RPMI8226 (cell line): ENCODE data around the gene L3MBTL1.
"Not testable (repeated sequence)": the region's sequence is repeated elsewhere in the genome, so short reads cannot be mapped to it uniquely, and the experiment has no call there.

Experiments
- DNase-seq: peaks from one replicate; pipeline ENCODE4 v3.0.0-alpha.2; 2015

L3MBTL1 gene

DNA sequence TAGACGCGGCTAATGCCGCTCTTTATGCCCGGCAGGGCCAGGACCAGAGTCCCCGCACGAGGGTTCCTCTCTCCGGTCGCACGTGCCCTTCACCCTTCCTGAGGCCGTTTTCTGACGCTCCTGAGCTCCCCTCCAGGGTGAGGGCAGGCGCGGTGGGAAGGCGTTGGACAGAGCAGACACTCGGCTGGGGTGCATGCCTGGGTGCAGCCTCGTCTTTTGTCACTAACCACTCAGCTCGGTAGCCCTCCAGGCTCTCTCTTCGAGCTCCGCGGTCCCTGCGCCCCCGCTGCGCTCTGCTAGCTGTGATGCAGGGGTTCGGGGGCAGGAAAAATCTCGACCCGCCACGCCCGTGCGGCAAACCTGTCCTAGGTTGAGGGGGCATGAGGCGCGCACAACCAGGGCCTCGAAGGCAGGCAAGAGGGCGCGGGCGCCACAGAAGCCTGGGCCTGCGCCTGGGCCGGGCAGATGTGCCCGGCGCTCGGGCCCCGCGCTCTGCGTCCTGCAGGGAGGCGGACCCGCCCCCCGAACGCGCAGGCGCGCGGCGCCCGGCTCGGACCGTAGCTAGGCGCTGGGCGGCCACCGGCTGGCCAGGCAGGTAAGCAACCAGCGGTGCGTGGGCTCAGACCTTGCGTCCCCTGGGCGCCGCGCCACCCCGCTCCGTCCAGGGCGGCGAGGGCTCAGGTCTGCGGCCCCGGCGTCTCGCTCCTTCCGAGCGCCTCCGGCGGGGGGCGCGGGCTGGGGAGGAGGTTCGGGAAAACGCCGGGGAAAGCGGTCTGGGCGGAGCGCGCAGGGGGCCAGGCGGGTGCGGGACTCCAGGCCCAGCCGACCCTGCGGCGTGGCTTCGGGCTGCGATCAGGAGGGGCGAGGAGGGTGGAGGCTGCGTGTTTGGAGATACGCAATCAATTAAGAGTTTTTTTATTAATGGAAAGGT, at the start of gene L3MBTL1:
Gene L3MBTL1 (plus strand): TSS at position 548 of the 931 bp plus-strand sequence. CDS start 5,807 bp downstream, outside the sequence.
- DNase-seq, result peak; percentile 47

DNA sequence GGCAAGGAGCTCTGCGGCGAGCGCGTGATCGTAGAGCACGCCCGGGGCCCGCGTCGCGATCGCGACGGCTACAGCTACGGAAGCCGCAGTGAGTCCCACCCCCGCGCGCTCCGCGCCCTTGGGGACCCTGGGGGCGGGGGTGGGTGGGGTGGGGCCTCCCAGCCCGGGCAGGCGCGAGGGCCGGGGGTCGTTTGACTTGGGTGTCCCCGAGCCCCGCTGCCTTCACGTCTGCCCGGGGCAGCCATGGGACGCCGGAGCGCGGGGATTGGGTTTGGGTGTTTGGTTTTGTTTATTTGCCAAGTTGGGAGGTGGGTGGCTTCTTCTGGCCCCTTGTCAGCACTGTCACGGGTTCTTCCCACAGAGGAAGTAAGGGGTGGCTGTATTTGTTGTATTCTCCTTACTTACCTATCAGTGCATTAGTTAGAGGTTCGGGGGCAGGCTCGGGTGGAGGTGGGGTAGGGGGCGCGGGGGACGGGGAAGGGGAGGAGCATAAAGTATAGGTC, 49.0 kb upstream of the L3MBTL1 start:
- DNase-seq, result no peak

DNA sequence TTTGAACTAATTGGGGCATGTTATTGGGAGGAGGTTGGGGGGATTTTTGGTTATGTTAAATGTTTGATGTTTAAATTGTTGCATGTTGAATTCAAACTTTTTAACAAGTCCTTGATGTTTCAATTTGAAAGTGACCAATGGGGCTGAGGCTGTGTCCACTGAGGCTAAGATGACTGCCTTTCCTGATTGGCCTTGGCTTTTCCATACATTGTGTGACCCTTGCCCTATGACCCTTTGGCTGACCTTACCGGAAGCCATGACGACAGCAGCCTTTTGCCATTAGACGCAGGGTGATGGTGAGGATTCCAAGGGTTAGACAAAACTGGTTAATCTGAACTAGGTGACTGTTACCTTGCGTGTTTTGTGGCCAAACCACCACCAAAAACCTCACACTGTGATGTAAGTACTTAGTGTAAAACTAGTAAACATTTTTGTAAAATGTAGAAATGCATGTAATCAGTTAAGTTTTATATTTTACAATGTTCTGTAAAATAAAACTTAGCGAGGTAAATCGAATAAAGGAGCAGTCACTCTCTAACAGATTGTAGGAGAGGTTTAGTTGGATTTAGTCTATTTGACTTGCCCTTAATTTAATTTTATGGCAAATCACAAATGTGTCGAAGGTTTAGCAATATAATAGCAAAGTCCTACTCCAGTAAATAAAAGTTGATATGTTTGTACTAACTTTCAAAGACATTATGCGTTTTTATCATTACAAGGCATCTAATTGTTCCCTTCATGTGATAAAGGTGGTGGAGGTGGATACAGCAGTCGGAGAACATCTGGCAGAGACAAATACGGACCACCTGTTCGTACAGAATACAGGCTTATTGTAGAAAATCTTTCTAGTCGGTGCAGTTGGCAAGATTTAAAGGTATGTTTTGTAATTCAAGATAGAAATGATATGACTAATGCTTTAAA, 48.2 kb upstream of the L3MBTL1 start:
- no peak for DNase-seq

DNA sequence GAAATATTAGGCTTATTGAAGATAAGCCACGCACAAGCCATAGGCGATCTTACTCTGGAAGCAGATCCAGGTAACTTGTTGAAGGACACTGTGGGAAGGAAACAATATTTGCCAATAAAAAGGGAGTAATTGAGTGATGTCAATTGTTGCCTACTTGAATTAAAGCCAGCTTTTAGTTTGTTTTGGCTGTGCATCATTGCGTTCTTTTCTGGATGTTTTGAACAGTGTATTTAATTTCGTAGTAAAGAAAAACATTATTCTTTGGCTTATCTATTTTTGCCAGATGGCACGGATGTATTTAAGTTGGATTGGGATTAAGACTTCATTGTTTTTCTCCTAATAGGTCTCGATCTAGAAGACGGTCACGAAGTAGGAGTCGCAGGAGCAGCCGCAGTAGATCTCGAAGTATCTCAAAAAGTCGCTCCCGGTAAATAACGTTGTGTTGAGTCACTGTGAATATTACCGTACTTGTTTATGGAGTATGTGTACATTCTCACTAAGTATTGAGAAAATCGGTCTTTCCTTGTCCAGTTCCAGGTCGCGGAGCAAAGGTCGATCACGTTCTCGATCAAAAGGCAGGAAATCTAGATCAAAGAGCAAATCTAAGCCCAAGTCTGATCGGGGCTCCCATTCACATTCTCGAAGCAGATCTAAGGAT, 47.2 kb upstream of the L3MBTL1 start:
- no peak for DNase-seq

DNA sequence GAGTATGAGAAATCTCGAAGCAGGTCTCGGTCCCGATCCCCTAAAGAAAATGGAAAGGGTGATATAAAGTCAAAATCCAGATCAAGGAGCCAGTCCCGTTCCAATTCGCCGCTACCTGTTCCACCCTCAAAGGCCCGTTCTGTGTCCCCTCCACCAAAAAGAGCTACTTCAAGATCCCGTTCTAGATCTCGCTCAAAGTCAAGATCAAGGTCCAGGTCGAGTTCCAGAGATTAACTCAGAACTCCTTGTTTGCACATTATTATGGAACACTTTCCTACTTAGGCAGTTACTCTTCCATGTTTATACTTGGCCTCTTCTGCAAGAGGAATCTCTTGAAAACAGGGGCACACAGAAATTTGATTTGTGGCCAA, 46.7 kb upstream of the L3MBTL1 start:
- no peak for DNase-seq

DNA sequence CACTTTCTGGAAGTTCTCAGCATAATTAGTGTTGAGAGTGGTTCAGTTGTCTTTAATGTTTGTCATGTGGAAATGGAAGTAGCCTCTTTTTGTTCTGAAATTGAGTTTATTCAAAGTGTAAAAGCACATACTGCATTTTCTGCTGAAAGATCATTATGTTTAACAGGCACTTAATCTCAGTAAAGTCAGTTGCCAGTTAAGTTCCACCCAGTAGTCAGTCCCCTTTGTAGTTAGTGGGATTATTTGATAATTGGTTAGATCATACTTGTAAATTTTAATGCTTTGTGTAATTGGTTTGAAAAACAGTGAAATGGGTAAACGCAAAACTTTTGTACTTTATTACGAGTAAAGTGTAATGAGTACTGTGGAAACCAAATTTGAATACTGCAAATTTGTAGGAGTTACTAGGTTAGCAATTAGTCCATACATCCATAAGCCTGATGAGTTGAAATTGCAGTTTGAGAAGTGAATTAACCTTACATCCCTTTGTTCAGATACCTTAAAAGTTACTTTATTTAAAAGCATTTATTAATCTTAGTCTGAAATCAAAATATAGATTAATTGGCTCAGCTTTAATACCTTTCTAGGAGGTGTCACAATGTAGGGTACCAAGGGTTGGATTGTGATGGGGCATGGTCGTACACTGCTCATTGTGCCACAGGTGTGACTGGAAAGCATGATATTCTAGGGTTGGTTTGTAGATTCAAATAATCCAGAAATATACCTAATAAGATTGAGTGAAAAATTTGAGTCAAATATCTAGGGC, 45.4 kb upstream of the L3MBTL1 start:
- no peak for DNase-seq

DNA sequence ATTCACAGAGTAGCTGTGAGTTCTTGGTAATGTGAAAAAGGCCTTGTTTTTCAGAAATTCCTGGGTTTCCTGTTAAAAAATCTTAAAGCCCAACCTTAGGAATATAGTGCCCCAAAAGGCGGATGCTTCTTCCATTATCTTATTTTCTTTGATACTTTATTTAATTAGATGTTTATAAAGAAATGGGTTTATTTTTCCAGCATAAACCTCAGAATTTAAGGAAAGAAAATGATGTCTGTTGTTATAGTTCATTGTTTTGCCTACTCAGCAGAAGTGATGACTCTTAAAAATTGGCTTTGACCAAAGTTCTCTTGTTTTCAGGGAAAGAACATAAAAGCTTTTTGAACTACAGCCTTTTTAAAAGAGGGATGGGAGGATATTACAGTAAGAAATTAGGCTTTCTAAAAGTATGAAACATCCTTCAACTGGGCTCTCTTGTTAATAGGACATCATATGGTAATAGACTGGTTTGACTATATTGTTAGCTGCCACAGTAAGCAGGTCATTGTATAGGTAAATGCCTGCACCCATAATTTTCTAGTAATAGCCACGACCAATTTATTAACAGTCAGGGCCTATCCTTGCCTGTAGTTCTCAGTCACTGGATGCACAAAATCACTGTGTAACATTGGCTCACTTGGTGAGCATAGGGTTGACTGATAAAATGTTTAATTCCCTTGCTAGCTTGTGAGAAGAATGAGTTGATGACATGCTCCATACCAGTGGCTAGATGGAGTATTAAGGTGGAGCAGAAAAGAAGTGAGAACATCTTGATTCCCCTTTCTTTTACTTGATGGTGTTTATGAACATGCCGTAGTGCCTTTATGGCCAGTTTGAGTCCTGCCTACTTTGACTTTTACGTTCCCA, 44.6 kb upstream of the L3MBTL1 start:
- no peak for DNase-seq

DNA sequence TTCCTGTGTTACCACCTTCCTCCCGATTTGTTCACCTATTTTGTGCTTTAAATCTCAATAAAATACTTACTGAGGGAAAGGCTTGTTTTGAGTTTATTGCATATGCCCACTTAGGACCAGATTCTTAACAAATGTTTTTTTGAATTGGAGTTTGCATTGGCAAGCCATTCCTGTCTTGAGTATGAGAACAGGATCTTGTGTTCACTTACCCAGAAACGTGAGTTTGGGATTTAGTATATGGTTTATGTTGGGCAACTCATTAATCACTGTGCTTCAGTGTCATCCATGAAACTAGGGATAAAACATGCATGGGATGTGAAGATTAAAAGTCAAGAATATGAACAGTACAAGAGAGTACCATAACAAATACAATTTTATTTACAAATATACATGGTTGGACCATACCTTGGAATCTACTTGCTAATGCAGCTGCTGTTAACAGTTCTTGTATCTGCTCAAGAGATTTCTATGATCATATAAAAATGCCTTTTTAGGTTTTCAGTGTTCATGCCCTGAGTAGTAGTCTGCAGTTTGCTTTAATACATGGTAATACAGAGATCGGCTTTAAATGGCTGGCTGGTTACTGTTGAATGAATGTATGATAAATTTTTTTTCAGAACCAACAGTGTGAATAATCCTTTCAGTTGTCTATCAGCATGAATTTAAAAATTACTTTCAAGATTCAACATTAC, 43.8 kb upstream of the L3MBTL1 start:
- no peak for DNase-seq

DNA sequence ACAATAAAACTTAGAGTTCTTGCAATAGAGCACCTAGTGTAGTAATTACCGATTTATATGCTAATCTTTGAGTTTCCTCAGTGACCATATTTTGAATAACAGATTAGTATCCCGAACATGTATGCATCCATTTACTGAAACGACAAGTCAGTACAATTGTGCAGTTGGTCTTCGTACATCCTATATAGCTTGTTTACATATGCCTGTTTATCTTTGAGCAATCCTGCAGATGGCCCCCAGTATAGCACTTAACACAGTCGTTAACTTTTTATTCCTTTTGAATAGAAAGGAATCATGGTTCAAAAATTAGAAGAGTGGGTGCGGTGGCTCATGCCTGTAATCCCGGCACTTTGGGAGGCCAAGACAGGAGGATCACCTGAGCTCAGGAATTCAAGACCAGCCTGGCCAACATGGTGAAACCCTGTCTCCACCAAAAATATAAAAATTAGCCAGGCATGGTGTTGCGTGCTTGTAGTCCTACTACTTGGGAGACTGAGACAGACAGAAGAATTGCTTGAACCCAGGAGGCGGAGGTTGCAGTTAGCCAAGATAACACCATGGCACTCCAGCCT, 43.2 kb upstream of the L3MBTL1 start:
- DNase-seq, result no peak

DNA sequence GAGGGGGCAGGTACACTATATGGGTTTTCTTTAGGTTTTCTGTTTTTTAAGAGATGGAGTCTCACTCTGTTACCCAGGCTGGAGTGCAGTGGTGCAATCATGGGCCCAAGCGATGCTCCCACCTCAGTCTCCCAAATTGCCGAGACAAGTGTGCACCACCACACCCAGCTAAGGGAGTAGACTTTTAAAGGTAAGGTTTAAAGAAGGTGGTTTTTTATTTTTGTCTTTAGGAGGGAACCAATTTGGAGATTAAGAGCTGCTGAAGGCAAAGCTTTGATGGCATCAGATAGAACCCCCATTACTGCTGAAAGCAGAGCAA, 41.9 kb upstream of the L3MBTL1 start:
- no peak for DNase-seq

DNA sequence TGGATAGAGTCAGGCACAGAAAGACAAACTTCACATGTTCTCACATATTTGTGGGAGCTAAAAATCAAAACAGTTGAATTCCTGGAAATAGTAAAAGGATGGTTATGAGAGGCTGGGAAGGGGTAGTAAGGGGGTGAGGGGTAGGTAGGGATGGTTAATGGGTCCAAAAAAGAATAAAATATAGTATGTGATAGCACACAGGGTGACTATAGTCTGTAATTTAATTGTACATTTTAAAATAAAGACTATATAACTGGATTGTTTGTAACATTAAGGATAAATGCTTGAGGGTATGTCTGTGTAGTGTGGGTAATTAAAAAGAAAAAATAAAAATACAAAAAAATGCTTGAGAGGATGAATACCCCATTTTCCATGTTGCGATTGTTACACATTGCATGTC, 39.9 kb upstream of the L3MBTL1 start:
- no peak for DNase-seq

DNA sequence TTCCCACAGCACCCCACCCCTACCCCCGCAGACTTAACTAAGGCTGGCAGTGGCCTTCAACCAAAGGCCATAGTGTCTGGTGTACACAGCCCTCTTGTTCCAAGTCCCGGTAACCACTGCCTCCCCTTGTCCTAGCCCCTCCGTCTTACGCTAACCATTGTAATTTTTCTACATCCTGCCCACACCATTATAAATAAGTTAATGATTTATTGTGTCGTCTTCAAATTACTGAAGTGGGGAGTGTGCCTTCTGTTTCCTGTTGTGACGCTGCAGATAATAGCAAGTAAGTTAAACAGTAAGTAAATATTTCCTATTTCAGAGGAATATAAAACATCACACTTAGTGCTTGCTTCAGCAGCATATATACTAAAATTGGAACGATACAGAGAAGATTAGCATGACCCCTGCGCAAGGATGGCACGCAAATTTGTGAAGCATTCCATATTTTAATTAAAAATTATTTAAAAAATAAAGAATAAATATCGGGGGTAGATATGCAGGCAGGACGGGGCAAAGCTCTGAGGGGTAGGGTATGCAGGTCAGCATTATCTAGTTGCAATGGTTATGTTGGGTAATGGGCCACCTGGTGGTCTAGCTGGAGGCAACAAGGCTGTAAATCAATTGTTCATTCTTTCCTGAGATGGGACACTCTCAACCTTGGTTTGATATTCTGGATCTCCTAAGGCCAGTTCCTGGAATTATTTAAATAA, 34.7 kb upstream of the L3MBTL1 start:
- DNase-seq, result no peak

DNA sequence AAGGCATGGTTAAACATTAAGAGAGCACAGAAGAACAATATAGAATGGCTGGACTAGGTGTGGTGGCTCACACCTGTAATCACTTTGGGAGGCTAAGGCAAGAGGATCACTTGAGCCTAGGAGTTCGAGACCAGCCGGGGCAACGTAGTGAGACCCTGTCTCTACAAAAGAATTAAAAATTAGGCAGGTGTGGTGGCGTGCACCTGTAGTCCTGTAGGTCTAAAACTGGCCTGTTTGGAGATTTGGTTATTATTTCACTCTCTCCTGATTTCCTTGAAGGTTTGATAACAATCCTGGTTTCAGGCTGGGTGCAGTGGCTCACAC, 34.2 kb upstream of the L3MBTL1 start:
- no peak for DNase-seq

DNA sequence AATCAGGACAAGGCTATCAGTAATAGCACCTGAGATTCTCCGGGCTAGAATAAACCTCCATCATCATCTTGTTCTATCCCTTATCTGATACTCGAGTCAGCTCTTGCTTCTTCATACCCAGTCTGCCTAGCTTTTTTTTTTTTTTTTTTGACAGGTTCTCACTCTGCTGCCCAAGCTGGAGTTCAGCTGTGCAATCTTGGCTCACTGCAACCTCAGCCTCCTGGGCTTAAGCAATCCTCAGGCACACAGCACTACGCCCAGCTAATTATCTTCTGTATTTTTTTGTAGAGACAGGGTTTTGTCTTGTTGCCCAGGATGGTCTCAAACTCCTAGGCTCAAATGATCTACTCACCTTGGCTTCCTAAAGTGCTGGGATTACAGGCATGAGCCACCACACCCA, 30.3 kb upstream of the L3MBTL1 start:
- DNase-seq, result no peak

DNA sequence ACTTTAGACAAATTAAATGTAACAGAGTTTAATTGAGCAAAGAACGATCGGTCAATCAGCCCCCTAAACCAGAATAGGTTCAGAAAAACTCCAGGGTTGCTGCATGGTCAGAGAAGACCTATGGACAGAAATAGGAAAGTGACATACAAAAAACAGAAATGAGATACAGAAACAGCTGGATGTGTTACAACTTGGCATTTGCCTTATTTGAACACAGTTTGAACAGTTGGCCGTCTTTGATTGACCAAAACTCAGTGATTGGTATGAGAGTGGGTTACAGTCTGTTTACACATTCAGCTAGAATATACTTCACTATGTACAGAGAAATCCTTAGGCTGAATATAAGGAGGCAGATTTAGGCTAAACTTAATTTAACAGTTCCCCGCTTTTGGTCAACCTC, 29.9 kb upstream of the L3MBTL1 start:
- DNase-seq, result no peak

DNA sequence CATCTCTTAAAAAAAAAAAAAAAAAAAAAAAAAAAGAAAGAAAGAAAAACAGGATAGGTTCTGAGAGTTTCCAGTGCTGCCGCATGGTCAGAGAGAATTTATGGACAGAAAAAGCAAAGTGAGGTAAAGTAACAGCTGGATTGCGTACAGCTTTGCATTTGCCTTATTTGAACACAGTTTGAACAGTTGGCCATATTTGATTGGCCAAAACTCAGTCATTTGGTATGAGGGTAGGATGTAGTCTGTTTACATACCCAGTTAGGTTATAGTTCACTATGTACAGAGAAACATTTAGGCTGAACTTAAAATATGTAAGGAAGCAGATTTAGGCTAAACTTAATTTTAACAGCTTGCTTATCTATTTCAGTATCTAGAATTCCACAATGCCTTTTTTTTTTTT, 17.5 kb upstream of the L3MBTL1 start:
- no peak for DNase-seq

DNA sequence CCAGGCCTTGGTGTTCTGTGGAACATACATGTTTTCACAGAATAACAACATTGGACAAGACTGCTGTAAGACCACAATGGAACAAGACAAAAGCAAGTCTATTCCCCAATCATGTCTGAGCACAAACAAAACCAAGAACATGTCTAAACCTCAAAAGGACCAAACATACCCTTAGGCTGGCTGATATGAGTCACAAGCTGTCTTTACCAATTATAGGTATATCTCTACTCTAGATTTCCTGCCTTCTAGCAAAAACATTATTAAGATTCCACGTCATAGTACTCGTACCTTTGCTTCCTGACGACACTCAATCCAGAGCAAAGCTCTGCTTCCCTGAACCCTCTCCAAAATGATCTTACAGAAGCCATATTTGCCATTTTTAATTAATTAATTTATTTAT, 15.4 kb upstream of the L3MBTL1 start:
- no peak for DNase-seq

DNA sequence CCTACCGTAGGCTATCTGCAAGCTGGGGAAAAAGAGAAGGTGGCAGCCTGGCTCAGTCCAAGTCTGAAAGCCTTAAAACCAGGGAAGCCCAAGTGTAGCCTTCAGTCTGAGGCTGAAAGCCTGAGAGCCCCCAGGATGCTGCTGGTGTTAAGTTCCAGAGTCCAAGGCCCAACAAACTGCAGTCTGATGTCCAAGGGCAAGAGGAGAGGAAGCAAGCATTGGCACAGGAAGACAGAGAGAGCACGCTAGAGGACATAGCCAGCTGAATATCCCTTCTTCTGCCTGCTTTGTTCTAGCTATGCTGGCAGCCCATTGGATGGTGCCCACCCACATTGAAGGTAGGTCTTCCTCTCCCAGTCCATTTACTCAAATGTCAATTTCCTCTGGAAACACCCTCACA, 12.1 kb upstream of the L3MBTL1 start:
- no peak for DNase-seq

DNA sequence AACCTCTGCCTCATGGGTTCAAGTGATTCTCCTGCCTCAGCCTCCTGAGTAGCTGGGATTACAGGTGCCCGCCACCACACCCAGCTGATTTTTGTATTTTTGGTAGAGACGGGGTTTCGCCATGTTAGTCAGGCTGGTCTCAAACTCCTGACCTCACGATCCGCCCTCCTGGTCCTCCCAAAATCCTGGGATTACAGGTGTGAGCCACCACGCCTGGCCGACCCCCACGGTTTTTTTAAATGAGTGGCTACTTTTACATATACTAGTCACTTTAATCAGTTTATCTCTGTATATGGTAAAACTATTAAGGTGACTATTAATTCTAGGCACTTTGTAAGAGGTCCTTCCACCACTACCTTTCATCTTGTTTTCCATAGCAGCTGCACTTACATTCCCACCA, 5.5 kb upstream of the L3MBTL1 start:
- DNase-seq, result not testable (repeated sequence)

DNA sequence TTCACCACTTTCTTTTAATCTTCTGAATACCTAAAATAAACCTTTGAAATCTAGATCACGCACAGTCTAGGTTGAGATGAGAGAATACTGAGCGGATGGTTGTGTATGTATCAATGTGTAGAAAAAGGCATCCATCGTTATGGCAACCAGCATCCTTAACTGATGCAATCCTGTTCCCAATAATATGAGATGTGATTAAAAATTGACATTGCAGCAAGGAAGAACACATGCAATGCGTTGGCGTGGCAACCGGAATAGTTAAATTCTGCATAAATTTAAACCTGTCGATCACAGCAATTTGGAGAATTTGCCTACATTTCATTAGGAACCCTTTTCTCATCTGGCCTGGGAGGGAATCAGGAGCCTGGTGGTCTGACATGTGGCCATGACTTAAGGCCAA, 1.3 kb upstream of the L3MBTL1 start:
- no peak for DNase-seq
